PC-9 (cell line): Measurements from ENCODE around the gene ERVK3-1. TPM values are rescaled to one million over a fixed set of nuclear protein-coding genes. Genes with fewer than 3 reads are reported as not detected.
"Not testable (repeated sequence)": the region's sequence is repeated elsewhere in the genome, so short reads cannot be mapped to it uniquely, and the experiment has no call there.

Experiments used
- Bru-seq: library from RNA; stranded (reverse); fragments of 400-500 nt; gene quantifications from one replicate; lab custom pipeline; 2021; lab: Mats Ljungman, UMichigan
- BruChase-seq, 2 experiments: library from RNA; stranded (reverse); fragments of 400-500 nt; gene quantifications; one replicate each; lab custom pipeline; 2021; lab: Mats Ljungman, UMichigan
- BruUV-seq: library from RNA; stranded (reverse); fragments of 400-500 nt; replicated peaks from 2 replicates; lab custom pipeline; 2021; lab: Mats Ljungman, UMichigan
- CTCF ChIA-PET: fragments of 300-600 bp; sonication (Branson Sonifier 250); formaldehyde crosslinking; loops from one replicate; lab custom pipeline; 2022; ENCODE audit warnings: antibody characterized with exemption; lab: Charles Lee
- POLR2A ChIA-PET: fragments of 300-600 bp; sonication (Branson Sonifier 250); formaldehyde crosslinking; loops from one replicate; lab custom pipeline; 2022; ENCODE audit warnings: antibody characterized with exemption; ENCODE audit not compliant: unreplicated experiment; lab: Charles Lee
- DNase-seq, 2 experiments: peaks; one replicate each; pipeline versions ENCODE4 v3.0.0 to v3.0.0-alpha.2; 2015 to 2022; ENCODE audit warnings: mixed read lengths in 1 of 2
- H2AFZ ChIP-seq: fragments of 200-600 bp; sonication (generic); 2 replicates; pipeline ENCODE4 v1.8.1; 2017; ENCODE audit warnings: antibody characterized with exemption
- H3F3A ChIP-seq: fragments of 200-600 bp; sonication (generic); 2 replicates; pipeline ENCODE4 v1.8.1; 2017; ENCODE audit warnings: antibody characterized with exemption, mild to moderate bottlenecking, low read depth; ENCODE audit not compliant: insufficient read depth
- H3K27ac ChIP-seq: fragments of 200-600 bp; sonication (generic); 2 replicates; pipeline ENCODE4 v1.6.1; 2016; ENCODE audit warnings: mixed run types
- H3K27me3 ChIP-seq: fragments of 200-600 bp; sonication (generic); 2 replicates; pipeline ENCODE4 v1.6.1; 2016; ENCODE audit warnings: low read depth, mixed run types; ENCODE audit not compliant: insufficient read depth
- H3K36me3 ChIP-seq: fragments of 200-600 bp; sonication (generic); 2 replicates; pipeline ENCODE4 v1.6.1; 2016; ENCODE audit warnings: low read depth, mixed run types
- H3K4me1 ChIP-seq: fragments of 200-600 bp; sonication (generic); replicated peaks from 2 replicates; pipeline ENCODE4 v1.6.1; 2016; ENCODE audit warnings: mixed run types; ENCODE audit not compliant: insufficient read depth
- H3K4me2 ChIP-seq: fragments of 200-600 bp; sonication (generic); 2 replicates; pipeline ENCODE4 v1.6.1; 2017; ENCODE audit warnings: mixed run types
- H3K4me3 ChIP-seq: fragments of 200-600 bp; sonication (generic); 2 replicates; pipeline ENCODE4 v1.6.1; 2016; ENCODE audit warnings: mixed run types
- H3K79me2 ChIP-seq: fragments of 200-600 bp; sonication (generic); 2 replicates; pipeline ENCODE4 v1.6.1; 2017; ENCODE audit warnings: low read depth, mixed run types
- H3K9me2 ChIP-seq: fragments of 200-600 bp; sonication (generic); 2 replicates; pipeline ENCODE4 v1.8.1; 2017; ENCODE audit warnings: mild to moderate bottlenecking; ENCODE audit not compliant: insufficient read depth
- H3K9me3 ChIP-seq: fragments of 200-600 bp; sonication (generic); 2 replicates; pipeline ENCODE4 v1.8.1; 2016; ENCODE audit warnings: low read depth; ENCODE audit not compliant: insufficient read depth
- H4K20me1 ChIP-seq: fragments of 200-600 bp; sonication (generic); 2 replicates; pipeline ENCODE4 v1.8.1; 2017; ENCODE audit not compliant: insufficient read depth
- EZH2 ChIP-seq: fragments of 200-600 bp; sonication (generic); IDR thresholded peaks from 2 replicates; pipeline ENCODE4 v1.8.0; 2017; ENCODE audit warnings: antibody characterized with exemption, low read depth
- intact Hi-C: fragments of 100-400 bp; cut with micrococcal nuclease; formaldehyde crosslinking; loops from one replicate; pipeline ENCODE4 v1.10.0; 2022; ENCODE audit not compliant: unreplicated experiment
- long read RNA-seq: library from polyadenylated mRNA; stranded (forward); transcript quantifications from one replicate; pipeline ENCODE4 v2.0.0, GENCODE V29; 2022
- total RNA-seq: library from RNA; stranded (reverse); gene quantifications from 2 replicates; pipeline ENCODE4 v1.2.3, GENCODE V29; 2021
- TF ChIP-seq, protein P1 (sequence below): fragments of 200-600 bp; sonication (generic); conservative IDR thresholded peaks from 2 replicates; pipeline ENCODE4 v1.6.1; 2017; ENCODE audit warnings: mixed run types, antibody characterized with exemption, mild to moderate bottlenecking, moderate library complexity

The ERVK3-1 gene
- 19.4 and 21.3 TPM in 2 replicates for total RNA-seq
- Bru-seq, nascent RNA = percentile 51 among the genes with signal in this experiment
- percentile 66 among the genes with signal in this experiment for BruChase-seq, experiment 1, labeled RNA remaining after a 2-hour chase
- percentile 81 among the genes with signal in this experiment for BruChase-seq, experiment 2, labeled RNA remaining after a 6-hour chase
- long read RNA-seq, transcript ERVK3-1-201 (4 exons, 1,469 nt) = major isoform, 36 of 41 reads
- long read RNA-seq, partial matches to known transcripts = 0 of 41 reads
- long read RNA-seq, other reads (novel, unspliced or antisense) = 3 of 41 reads

DNA sequence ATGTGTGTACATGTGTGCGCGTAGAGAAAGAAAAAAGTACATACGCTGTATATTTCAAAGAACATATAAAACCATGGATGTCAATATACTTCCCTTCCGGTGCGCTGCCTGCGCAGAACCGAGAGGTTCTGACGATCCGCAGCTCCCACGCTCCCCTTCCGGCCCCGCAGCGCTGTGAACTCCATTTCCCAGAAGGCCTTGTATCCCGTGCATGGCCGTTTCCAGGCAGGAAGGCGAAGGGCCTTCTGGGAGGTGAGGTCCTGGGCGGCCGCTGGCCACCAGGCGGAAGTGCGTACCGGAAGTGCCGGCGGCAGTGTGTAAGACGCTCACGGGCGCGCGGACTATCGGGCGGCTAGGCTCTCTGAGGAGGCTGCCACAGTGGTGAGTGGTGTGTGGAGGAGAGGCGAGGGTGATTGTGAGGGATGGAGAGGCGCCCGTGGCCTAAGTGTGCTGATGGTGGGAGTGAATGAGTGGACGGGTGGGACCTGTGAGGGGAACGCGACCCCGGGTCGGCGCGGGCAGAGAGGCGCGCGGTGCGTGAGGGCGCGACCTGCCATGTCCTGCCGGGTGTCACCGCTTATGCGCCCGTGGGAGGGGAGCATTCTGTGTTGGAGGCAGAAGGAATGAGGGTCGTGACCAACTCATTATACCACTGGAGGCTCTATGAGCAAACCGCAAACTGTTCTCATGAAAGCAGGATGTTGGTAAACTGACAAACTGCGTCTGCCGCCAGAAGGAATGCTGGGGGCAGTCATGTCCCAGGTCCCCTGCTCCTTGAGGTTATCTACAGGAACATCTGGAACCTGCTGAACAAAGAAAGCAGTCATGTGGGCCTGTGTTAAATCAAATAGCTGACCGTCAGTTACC, at the start of gene ERVK3-1:
Gene ERVK3-1 (plus strand): TSS at position 313 of the 867 bp plus-strand sequence. CDS start 6,792 bp downstream, outside the sequence.
- H2AFZ ChIP-seq = peak within 1 kb of the TSS; percentile 94
- H3K4me2 ChIP-seq = peak within 1 kb of the TSS; percentile 97
- CTCF ChIA-PET = no interaction called here
- H3K79me2 ChIP-seq = peaks cover 18% of the 10 kb centered on the region
- no peaks in the 10 kb centered on the region for H3K9me3 ChIP-seq
- no peak for TF ChIP-seq EZH2
- TF ChIP-seq, protein P1, sequence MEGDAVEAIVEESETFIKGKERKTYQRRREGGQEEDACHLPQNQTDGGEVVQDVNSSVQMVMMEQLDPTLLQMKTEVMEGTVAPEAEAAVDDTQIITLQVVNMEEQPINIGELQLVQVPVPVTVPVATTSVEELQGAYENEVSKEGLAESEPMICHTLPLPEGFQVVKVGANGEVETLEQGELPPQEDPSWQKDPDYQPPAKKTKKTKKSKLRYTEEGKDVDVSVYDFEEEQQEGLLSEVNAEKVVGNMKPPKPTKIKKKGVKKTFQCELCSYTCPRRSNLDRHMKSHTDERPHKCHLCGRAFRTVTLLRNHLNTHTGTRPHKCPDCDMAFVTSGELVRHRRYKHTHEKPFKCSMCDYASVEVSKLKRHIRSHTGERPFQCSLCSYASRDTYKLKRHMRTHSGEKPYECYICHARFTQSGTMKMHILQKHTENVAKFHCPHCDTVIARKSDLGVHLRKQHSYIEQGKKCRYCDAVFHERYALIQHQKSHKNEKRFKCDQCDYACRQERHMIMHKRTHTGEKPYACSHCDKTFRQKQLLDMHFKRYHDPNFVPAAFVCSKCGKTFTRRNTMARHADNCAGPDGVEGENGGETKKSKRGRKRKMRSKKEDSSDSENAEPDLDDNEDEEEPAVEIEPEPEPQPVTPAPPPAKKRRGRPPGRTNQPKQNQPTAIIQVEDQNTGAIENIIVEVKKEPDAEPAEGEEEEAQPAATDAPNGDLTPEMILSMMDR = no peak
- H3K27ac ChIP-seq = no peak within 1 kb of the TSS
- H3K27me3 ChIP-seq = no peaks in the 10 kb centered on the region
- no peaks in the 10 kb centered on the region for H3K9me2 ChIP-seq
- POLR2A ChIA-PET = interaction anchor here (0.5 to 1.0 kb wide), 5 partner anchors 22 to 559 kb away, joined by 3 to 20 read pairs (median 4); partner anchors contain the start of genes ZNF776 and ZSCAN22
- no peaks in the 10 kb centered on the region; the same call in 1 of the 2 replicates for H3F3A ChIP-seq
- BruUV-seq = no TSS peak
- H3K36me3 ChIP-seq = no peaks in the 10 kb centered on the region
- peak; percentile 87 to 91 for DNase-seq
- peak within 1 kb of the TSS; percentile 94 for H3K4me3 ChIP-seq
- peaks cover 6% of the 10 kb centered on the region for H3K4me1 ChIP-seq
- intact Hi-C loops = loop anchor here (1.0 to 2.0 kb wide), 3 partner anchors 22 to 746 kb away; partner anchors contain the start of genes ZNF550, ZNF8 and ZSCAN22
- no peaks in the 10 kb centered on the region for H4K20me1 ChIP-seq

GRCh38 chr19:58258259-58258658, 46.9 kb upstream of the ERVK3-1 start:
- H4K20me1 ChIP-seq, H3K4me1 ChIP-seq, H2AFZ ChIP-seq, intact Hi-C loops, H3K27ac ChIP-seq, H3K4me2 ChIP-seq, H3K27me3 ChIP-seq, BruUV-seq, POLR2A ChIA-PET, H3K9me2 ChIP-seq, H3K79me2 ChIP-seq, H3K4me3 ChIP-seq, DNase-seq, CTCF ChIA-PET: not testable (repeated sequence)
- peaks cover 38% of the 10 kb centered on the region for H3K36me3 ChIP-seq
- peaks cover 25% of the 10 kb centered on the region for H3F3A ChIP-seq
- H3K9me3 ChIP-seq = peaks cover 60% of the 10 kb centered on the region

DNA sequence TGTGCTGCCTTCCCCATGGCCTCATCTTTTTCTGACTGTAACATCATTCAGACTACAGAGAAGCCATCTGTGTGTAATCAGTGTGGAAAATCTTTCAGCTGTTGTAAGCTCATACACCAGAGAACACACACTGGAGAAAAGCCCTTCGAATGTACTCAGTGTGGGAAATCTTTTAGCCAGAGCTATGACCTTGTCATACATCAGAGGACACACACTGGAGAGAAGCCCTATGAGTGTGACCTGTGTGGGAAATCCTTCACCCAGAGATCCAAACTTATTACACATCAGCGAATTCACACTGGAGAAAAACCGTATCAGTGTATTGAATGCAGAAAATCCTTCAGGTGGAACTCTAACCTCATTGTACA, 43.6 kb upstream of the ERVK3-1 start:
- no peak overlapping the region for H3K4me2 ChIP-seq
- H4K20me1 ChIP-seq = no peaks in the 10 kb centered on the region
- H3K27me3 ChIP-seq = no peaks in the 10 kb centered on the region
- no peak for DNase-seq
- TF ChIP-seq, protein P1 = no peak
- no peak for TF ChIP-seq EZH2
- peak overlapping the region; percentile 18; the same call in 1 of the 2 replicates for H3K4me3 ChIP-seq
- H3K27ac ChIP-seq = no peak overlapping the region
- H3K79me2 ChIP-seq = no peaks in the 10 kb centered on the region
- H2AFZ ChIP-seq = no peak overlapping the region
- BruUV-seq = no TSS peak
- H3K9me3 ChIP-seq = peaks cover 55% of the 10 kb centered on the region
- no peaks in the 10 kb centered on the region for H3K9me2 ChIP-seq
- intact Hi-C loops = no loop called here
- peaks cover 26% of the 10 kb centered on the region for H3K36me3 ChIP-seq
- ChIA-PET CTCF (no interaction called here), POLR2A (no interaction called here)
- no peaks in the 10 kb centered on the region for H3K4me1 ChIP-seq
- peaks cover 29% of the 10 kb centered on the region for H3F3A ChIP-seq
